PC-3 (cell line): ENCODE data around the gene CASP7.

ENCODE experiments used
- CTCF ChIP-seq: fragments of 300-600 bp; sonication (generic); conservative IDR thresholded peaks from 2 replicates; pipeline ENCODE4 v1.5.1; 2017; ENCODE audit warnings: antibody characterized with exemption, low read depth, mild to moderate bottlenecking, low read length
- EZH2 ChIP-seq: fragments of 300-600 bp; sonication (generic); IDR thresholded peaks from one replicate; pipeline ENCODE4 v1.6.1; 2017; ENCODE audit warnings: antibody characterized with exemption, mild to moderate bottlenecking, low read length; ENCODE audit not compliant: unreplicated experiment

- TF ChIP-seq CTCF (no peak), EZH2 (no peak)
These were observed 87.5 kb downstream of the CASP7 start for GRCh38 chr10:113767222-113767621.
